ENCODE results near the gene TLDC2.
"Not testable (repeated sequence)": the region's sequence is repeated elsewhere in the genome, so short reads cannot be mapped to it uniquely, and the experiment has no call there.

Gene TLDC2

DNA sequence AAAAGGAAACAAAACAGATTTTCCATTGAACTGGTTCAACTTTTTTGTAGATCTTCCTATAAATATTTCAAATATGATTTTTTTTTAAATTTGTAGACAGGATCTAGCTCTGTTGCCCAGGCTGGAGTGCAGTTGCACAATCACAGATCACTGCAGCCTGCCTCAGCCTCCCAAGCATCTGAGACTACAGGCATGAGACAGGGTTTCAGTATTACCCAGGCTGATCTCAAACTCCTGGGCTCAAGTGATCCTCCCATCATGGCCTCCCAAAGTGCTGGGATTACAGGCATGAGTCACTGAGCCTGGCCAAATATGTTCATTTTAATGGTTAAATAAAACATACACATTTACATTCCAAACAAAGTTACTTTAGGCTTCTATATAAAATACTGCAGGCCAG, 42.0 kb downstream of the TLDC2 start:
- H3K27ac ChIP-seq (ENCODE audit: low read depth, low read length), result no peak overlapping the region
- peaks cover 10% of the 10 kb centered on the region; the same call in 1 of the 2 replicates for H3K36me3 ChIP-seq (ENCODE audit: control insufficient read depth, insufficient read depth, low read length)
- H3K4me1 ChIP-seq (ENCODE audit: control insufficient read depth, insufficient read depth, low read length), result no peaks in the 10 kb centered on the region
- no peak overlapping the region for H3K4me3 ChIP-seq (ENCODE audit: low read depth, low read length)
- H3K9ac ChIP-seq (ENCODE audit: low read length), result no peak overlapping the region
- H3K9me3 ChIP-seq (ENCODE audit: control insufficient read depth, insufficient read depth, low read depth, low read length), result no peaks in the 10 kb centered on the region
- H3K27me3 ChIP-seq (ENCODE audit: control insufficient read depth, insufficient read depth, low read length), result no peaks in the 10 kb centered on the region

DNA sequence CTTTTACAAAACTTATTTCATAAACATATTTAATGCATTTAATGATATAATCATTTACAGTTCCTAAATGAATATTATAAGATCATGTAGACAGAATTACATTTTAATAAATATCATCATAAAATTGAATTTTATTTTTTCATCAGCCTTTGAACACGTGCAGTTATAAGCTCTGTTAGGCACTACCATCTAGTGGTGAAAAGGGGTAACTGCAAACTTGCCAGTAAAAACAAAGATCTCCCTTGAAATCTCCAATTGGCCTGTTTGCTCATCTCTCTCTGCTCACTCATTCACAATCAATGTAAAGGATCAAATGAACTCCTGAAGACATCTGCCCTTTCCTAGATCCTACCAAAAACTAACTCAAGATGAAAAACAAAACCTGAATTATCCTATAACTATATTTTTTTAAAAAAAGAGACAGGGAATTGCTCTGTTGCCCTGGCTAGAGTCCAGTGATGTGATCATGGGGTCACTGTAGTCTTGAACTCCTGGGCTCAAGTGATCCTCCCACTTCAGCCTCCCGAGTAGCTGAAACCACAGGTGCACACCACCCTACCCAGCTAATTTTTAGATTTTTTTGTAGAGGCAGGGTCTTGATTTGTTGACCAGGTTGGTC, 43.9 kb downstream of the TLDC2 start:
- H3K27ac ChIP-seq (ENCODE audit: low read depth, low read length), result no peak overlapping the region
- H3K36me3 ChIP-seq (ENCODE audit: control insufficient read depth, insufficient read depth, low read length), result peaks cover 9% of the 10 kb centered on the region; the same call in 1 of the 2 replicates
- H3K4me3 ChIP-seq (ENCODE audit: low read depth, low read length), result no peak overlapping the region
- peaks cover 7% of the 10 kb centered on the region; the same call in 1 of the 2 replicates for H3K4me1 ChIP-seq (ENCODE audit: control insufficient read depth, insufficient read depth, low read length)
- no peak overlapping the region for H3K9ac ChIP-seq (ENCODE audit: low read length)
- no peaks in the 10 kb centered on the region for H3K9me3 ChIP-seq (ENCODE audit: control insufficient read depth, insufficient read depth, low read depth, low read length)
- H3K27me3 ChIP-seq (ENCODE audit: control insufficient read depth, insufficient read depth, low read length), result no peaks in the 10 kb centered on the region

DNA sequence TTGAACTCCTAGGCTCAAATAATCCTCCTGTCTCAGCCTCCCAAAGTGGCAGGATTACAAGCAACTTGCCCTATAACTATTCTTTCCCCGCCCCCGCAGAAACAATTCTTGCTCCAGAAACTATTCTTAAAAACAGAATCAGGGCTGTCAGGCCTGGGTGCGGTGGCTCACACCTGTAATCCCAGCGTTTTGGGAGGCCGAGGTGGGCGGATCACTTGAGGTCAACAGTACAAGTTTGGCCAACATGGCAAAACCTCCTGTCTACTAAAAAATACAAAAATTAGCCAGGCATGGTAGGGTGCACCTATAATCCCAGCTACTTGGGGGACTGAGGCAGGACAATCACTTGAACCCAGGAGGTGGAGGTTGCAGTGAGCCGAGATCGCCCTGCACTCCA, 44.4 kb downstream of the TLDC2 start:
- no peak overlapping the region for H3K9ac ChIP-seq (ENCODE audit: low read length)
- no peaks in the 10 kb centered on the region for H3K27me3 ChIP-seq (ENCODE audit: control insufficient read depth, insufficient read depth, low read length)
- H3K9me3 ChIP-seq (ENCODE audit: control insufficient read depth, insufficient read depth, low read depth, low read length), result no peaks in the 10 kb centered on the region
- H3K4me1 ChIP-seq (ENCODE audit: control insufficient read depth, insufficient read depth, low read length), result peaks cover 7% of the 10 kb centered on the region; the same call in 1 of the 2 replicates
- no peak overlapping the region for H3K4me3 ChIP-seq (ENCODE audit: low read depth, low read length)
- peaks cover 4% of the 10 kb centered on the region; the same call in 1 of the 2 replicates for H3K36me3 ChIP-seq (ENCODE audit: control insufficient read depth, insufficient read depth, low read length)
- no peak overlapping the region for H3K27ac ChIP-seq (ENCODE audit: low read depth, low read length)

DNA sequence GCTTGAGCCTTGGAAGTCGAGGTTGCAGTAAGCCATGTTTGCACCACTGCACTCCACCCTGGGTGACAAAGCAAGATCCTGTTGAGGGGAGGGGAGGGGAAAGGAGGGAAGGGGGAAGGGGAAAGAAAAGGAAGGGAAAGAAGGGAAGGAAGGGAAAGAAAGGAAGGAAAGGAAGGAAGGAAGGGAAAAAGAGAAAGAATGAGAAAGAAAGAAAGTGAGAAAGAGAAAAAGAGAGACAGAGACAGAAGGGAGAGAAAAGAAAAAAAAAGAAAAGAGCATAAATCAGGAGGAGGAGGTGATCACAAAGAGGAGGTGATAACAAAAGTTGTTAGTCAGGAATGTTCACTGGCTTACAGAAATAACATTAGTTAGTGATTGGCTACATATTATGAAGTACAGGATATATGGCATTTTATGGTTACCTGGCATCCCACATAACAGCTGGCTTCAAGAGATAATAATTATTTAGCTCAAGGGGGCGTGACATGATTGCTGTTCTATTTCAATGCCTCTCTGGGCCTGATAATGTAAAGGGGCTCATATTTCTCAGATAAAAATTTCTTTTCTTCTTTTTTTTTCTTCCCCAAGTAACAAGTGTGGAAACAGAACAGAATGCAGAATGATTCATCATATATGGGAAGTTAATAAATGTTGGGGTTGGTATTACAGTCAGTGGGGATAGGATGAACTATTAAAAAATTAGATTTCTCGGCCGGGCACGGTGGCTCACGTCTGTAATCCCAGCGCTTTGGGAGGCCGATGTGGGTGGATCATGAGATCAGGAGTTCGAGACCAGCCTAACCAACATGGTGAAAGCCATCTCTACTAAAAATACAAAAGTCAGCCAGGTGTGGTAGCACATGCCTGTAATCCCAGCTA, 48.5 kb downstream of the TLDC2 start:
- Histone ChIP-seq H3K36me3 (ENCODE audit: control insufficient read depth, insufficient read depth, low read length) (peaks cover 16% of the 10 kb centered on the region; the same call in 1 of the 2 replicates), H3K4me3 (ENCODE audit: low read depth, low read length) (no peak overlapping the region), H3K27ac (ENCODE audit: low read depth, low read length) (peak overlapping the region; percentile 42), H3K27me3 (ENCODE audit: control insufficient read depth, insufficient read depth, low read length) (no peaks in the 10 kb centered on the region), H3K9me3 (ENCODE audit: control insufficient read depth, insufficient read depth, low read depth, low read length) (no peaks in the 10 kb centered on the region), H3K9ac (ENCODE audit: low read length) (no peak overlapping the region), H3K4me1 (ENCODE audit: control insufficient read depth, insufficient read depth, low read length) (peaks cover 7% of the 10 kb centered on the region; the same call in 1 of the 2 replicates)

DNA sequence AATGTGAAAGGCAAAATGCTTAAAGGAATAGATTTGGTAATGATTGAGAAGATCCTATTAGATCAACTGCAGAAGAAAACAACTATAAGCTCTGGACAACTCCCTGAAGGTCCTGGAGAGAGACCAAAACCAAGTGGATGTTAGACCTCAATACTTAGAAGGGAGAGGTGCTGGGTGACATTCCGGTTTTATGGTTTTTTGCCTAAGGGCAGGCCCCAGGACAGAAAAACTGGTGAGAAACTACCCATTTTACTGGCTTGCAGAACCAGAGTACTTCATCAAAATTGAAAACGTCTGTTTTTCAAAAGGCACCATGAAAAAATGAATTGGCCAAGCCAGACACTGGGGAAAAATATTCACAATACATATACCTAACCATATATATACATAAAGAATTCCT, 49.3 kb downstream of the TLDC2 start:
- Histone ChIP-seq H3K4me3 (ENCODE audit: low read depth, low read length) (no peak overlapping the region), H3K4me1 (ENCODE audit: control insufficient read depth, insufficient read depth, low read length) (peaks cover 7% of the 10 kb centered on the region; the same call in 1 of the 2 replicates), H3K9ac (ENCODE audit: low read length) (no peak overlapping the region), H3K27ac (ENCODE audit: low read depth, low read length) (no peak overlapping the region), H3K9me3 (ENCODE audit: control insufficient read depth, insufficient read depth, low read depth, low read length) (no peaks in the 10 kb centered on the region), H3K27me3 (ENCODE audit: control insufficient read depth, insufficient read depth, low read length) (no peaks in the 10 kb centered on the region), H3K36me3 (ENCODE audit: control insufficient read depth, insufficient read depth, low read length) (peaks cover 16% of the 10 kb centered on the region; the same call in 1 of the 2 replicates)

DNA sequence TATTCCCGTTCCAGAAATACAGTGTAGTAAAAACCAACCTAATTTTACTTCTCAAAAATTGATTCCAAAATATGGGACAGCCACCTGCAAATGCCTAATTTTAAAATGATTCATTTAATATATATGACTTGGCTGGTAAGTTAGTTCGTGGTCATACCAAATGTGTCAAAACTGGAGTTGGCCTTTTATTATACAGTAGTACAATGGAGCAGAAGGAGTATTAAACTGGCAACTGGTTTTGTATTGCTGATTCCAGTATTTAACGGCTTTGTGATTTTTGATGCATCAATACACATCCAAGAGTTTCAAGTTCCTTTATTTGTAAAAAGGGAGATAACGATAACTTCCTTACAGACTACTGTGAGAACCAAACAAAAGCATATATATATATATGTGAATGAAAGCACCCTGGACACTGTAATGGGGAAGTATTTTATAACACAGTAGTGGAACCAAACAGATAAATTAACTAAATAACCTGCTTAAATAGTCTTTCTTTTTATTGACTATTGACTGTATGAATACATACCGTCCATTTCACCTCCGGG, 50.8 kb downstream of the TLDC2 start:
- Histone ChIP-seq H3K27ac (ENCODE audit: low read depth, low read length) (no peak overlapping the region), H3K27me3 (ENCODE audit: control insufficient read depth, insufficient read depth, low read length) (no peaks in the 10 kb centered on the region)

DNA sequence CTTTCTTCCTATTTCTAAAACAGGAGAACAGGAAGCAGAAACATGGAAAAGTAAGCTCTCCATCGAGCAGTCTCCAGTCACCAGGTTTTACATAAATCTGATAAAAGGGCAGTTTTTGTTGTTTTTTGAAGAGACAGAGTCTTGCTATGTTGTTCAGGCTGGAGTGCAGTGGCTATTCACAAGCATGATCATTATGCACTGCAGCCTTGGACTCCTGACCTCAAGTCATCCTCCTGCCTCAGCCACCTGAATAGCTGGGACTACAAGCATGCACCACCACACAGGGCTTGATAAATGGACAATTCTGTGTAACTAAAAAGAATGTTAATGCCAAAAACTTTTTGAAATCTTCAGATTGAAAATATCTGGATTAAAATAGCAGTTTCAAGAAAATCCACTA, 51.8 kb downstream of the TLDC2 start:
- no peak overlapping the region for H3K9ac ChIP-seq (ENCODE audit: low read length)
- peaks cover 25% of the 10 kb centered on the region; the same call in 1 of the 2 replicates for H3K36me3 ChIP-seq (ENCODE audit: control insufficient read depth, insufficient read depth, low read length)
- H3K27ac ChIP-seq (ENCODE audit: low read depth, low read length), result no peak overlapping the region
- H3K27me3 ChIP-seq (ENCODE audit: control insufficient read depth, insufficient read depth, low read length), result no peaks in the 10 kb centered on the region
- H3K4me1 ChIP-seq (ENCODE audit: control insufficient read depth, insufficient read depth, low read length), result peaks cover 7% of the 10 kb centered on the region; the same call in 1 of the 2 replicates
- no peak overlapping the region for H3K4me3 ChIP-seq (ENCODE audit: low read depth, low read length)
- H3K9me3 ChIP-seq (ENCODE audit: control insufficient read depth, insufficient read depth, low read depth, low read length), result no peaks in the 10 kb centered on the region

More for the DNA sequence above, 50.8 kb downstream of the TLDC2 start:
- H3K4me3 ChIP-seq (ENCODE audit: low read depth, low read length), result no peak overlapping the region
- H3K4me1 ChIP-seq (ENCODE audit: control insufficient read depth, insufficient read depth, low read length), result peaks cover 7% of the 10 kb centered on the region; the same call in 1 of the 2 replicates
- no peak overlapping the region for H3K9ac ChIP-seq (ENCODE audit: low read length)
- no peaks in the 10 kb centered on the region for H3K9me3 ChIP-seq (ENCODE audit: control insufficient read depth, insufficient read depth, low read depth, low read length)
- H3K36me3 ChIP-seq (ENCODE audit: control insufficient read depth, insufficient read depth, low read length), result peaks cover 24% of the 10 kb centered on the region; the same call in 1 of the 2 replicates

DNA sequence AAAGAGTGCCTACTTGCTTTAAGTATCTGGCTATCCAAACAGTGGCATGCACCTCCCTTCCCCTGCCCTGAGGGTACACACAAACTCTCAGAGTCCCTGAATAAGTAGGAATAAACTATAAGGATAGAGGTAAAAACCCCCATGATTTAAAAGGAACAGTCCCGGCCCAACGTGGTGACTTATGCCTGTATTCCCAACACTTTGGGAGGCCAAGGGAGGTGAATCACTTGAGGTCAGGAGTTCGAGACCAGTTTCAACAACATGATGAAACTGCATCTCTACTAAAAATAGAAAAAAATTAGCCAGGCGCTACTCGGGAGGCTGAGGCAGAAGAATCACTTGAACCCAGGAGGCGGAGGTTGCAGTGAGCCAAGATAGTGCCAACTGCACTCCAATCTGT, 53.4 kb downstream of the TLDC2 start:
- peaks cover 2% of the 10 kb centered on the region; the same call in 1 of the 2 replicates for H3K4me1 ChIP-seq (ENCODE audit: control insufficient read depth, insufficient read depth, low read length)
- no peak overlapping the region for H3K4me3 ChIP-seq (ENCODE audit: low read depth, low read length)
- H3K9me3 ChIP-seq (ENCODE audit: control insufficient read depth, insufficient read depth, low read depth, low read length), result no peaks in the 10 kb centered on the region
- no peaks in the 10 kb centered on the region for H3K27me3 ChIP-seq (ENCODE audit: control insufficient read depth, insufficient read depth, low read length)
- peaks cover 30% of the 10 kb centered on the region; the same call in 1 of the 2 replicates for H3K36me3 ChIP-seq (ENCODE audit: control insufficient read depth, insufficient read depth, low read length)
- no peak overlapping the region for H3K27ac ChIP-seq (ENCODE audit: low read depth, low read length)
- no peak overlapping the region for H3K9ac ChIP-seq (ENCODE audit: low read length)

DNA sequence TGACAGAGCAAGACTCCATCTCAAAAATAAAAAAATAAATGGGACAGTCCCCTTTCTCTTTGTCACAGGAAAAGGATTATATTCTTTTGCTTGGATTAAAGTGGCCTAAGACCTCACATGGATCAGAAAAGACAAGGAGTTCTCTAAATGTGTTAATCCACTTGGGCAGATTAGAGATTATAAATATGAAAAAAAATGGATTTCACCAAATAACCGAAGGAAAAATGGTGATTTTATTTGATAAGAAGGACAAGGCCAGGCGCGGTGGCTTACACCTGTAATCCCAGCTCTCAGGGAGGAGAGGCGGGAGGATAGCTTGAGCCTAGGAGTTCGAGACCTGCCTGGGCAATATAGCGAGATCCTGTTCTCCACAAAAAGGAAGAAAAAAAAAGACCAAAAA, 53.8 kb downstream of the TLDC2 start:
- H3K36me3 ChIP-seq (ENCODE audit: control insufficient read depth, insufficient read depth, low read length), result peaks cover 32% of the 10 kb centered on the region; the same call in 1 of the 2 replicates
- H3K4me1 ChIP-seq (ENCODE audit: control insufficient read depth, insufficient read depth, low read length), result no peaks in the 10 kb centered on the region
- no peaks in the 10 kb centered on the region for H3K9me3 ChIP-seq (ENCODE audit: control insufficient read depth, insufficient read depth, low read depth, low read length)
- H3K27me3 ChIP-seq (ENCODE audit: control insufficient read depth, insufficient read depth, low read length), result no peaks in the 10 kb centered on the region
- no peak overlapping the region for H3K4me3 ChIP-seq (ENCODE audit: low read depth, low read length)
- H3K27ac ChIP-seq (ENCODE audit: low read depth, low read length), result no peak overlapping the region
- H3K9ac ChIP-seq (ENCODE audit: low read length), result no peak overlapping the region

DNA sequence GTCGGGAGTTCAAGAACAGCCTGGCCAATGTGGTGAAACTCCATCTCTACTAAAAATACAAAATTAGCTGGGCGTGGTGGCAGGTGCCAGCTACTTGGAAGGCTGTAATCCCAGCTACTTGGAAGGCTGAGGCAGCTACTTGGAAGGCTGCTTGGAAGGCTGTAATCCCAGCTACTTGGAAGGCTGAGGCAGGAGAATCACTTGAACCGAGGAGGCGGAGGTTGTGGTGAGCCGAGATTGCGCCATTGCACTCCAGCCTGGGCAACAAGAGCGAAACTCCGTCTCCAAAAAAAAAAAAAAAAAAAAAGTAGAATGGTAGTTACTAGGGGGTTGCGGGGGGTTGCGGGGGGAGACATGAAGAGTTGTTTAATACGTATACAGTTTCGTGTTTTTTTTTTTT, 56.1 kb downstream of the TLDC2 start:
- peaks cover 26% of the 10 kb centered on the region; the same call in 1 of the 2 replicates for H3K36me3 ChIP-seq (ENCODE audit: control insufficient read depth, insufficient read depth, low read length)
- H3K9me3 ChIP-seq (ENCODE audit: control insufficient read depth, insufficient read depth, low read depth, low read length); H3K27ac ChIP-seq (ENCODE audit: low read depth, low read length); H3K9ac ChIP-seq (ENCODE audit: low read length); H3K4me3 ChIP-seq (ENCODE audit: low read depth, low read length); H3K4me1 ChIP-seq (ENCODE audit: control insufficient read depth, insufficient read depth, low read length); H3K27me3 ChIP-seq (ENCODE audit: control insufficient read depth, insufficient read depth, low read length): not testable (repeated sequence)

Data from HUES6 (cell line).